Kidney (tissue), 14 donors: ENCODE results near the gene HOXA2. TPM values are rescaled to one million over a fixed set of nuclear protein-coding genes. Genes with fewer than 3 reads are reported as not detected.

Experiments used
- DNase-seq, 5 donors: peaks; one replicate each; pipeline ENCODE4 v3.0.0-alpha.2; 2013 to 2020
- FAIRE-seq: peaks from 2 replicates; lab custom pipeline; 2012; peaks lifted over from hg19 to GRCh38; lab: Jason Lieb, UNC
- H3K27ac ChIP-seq, 2 donors: one replicate each; pipeline ENCODE4 v1.7.0; 2013; ENCODE audit warnings: low read depth in 2 of 2, low read length in 2 of 2, inconsistent platforms in 1 of 2
- H3K27me3 ChIP-seq: one replicate; pipeline ENCODE4 v1.7.1; 2013; ENCODE audit warnings: low read length, inconsistent platforms; ENCODE audit not compliant: control insufficient read depth, insufficient read depth
- H3K36me3 ChIP-seq, 3 donors: one replicate each; pipeline versions ENCODE4 v1.7.0 to v1.7.1; 2013; ENCODE audit warnings: low read length in 3 of 3, control low read depth in 1 of 3, inconsistent platforms in 1 of 3; ENCODE audit not compliant: insufficient read depth in 3 of 3, control insufficient read depth in 2 of 3
- H3K4me1 ChIP-seq, 3 donors: one replicate each; pipeline versions ENCODE4 v1.7.0 to v1.7.1; 2013; ENCODE audit warnings: low read length in 3 of 3, inconsistent platforms in 1 of 3, low read depth in 1 of 3; ENCODE audit not compliant: control insufficient read depth in 2 of 3, insufficient read depth in 2 of 3
- H3K4me3 ChIP-seq, 3 donors: one replicate each; pipeline versions ENCODE4 v1.7.0 to v1.8.1; 2013; ENCODE audit warnings: low read length in 3 of 3, control low read depth in 1 of 3, inconsistent platforms in 1 of 3
- H3K9ac ChIP-seq, 3 donors: one replicate each; pipeline versions ENCODE4 v1.7.0 to v1.7.1; 2013; ENCODE audit warnings: low read length in 3 of 3, control low read depth in 1 of 3, inconsistent platforms in 1 of 3
- H3K9me3 ChIP-seq, 3 donors: one replicate each; pipeline versions ENCODE4 v1.7.0 to v1.7.1; 2013; ENCODE audit warnings: low read length in 3 of 3, control low read depth in 1 of 3, inconsistent platforms in 1 of 3; ENCODE audit not compliant: control insufficient read depth in 2 of 3, insufficient read depth in 1 of 3
- intact Hi-C: fragments of 100-400 bp; cut with DNase I; formaldehyde crosslinking; loops from one replicate; pipeline ENCODE4 v1.11.1; 2022
- polyA plus RNA-seq: library from polyadenylated mRNA; stranded (reverse); fragments of 350-450 nt; fragmentation: Illumina TruSeq; extraction: RNeasy Lipid Tissue Mini Kit (QIAGEN cat#74804); gene quantifications from one replicate; pipeline ENCODE4 v1.2.3, GENCODE V29; 2014; ENCODE audit warnings: low read depth, low replicate concordance; ENCODE audit not compliant: insufficient read depth
- total RNA-seq: library from RNA; stranded (reverse); fragmentation: NEBNext Ultra II Directional; extraction: Animal tissue kit (Norgen Biotek cat#: 25700); gene quantifications from one replicate; pipeline ENCODE4 v1.2.1, GENCODE V29; 2021
- TF ChIP-seq, protein P1 (sequence below): IDR thresholded peaks from 3 replicates; pipeline ENCODE4 v1.5.1; 2012; ENCODE audit warnings: mild to moderate bottlenecking, moderate library complexity, borderline replicate concordance; ENCODE audit not compliant: insufficient read depth; ENCODE audit errors: extremely low read depth
- donor health status: control.
- donor health status: control.
- donor health status: control.
- donor health status: control.
- donor health status: control.
- donor health status: DM: yes; HTN: yes; CAD: no.
- donor health status: Normal renal cell carcinoma (clear cell type).

The HOXA2 gene
- total and polyA plus RNA-seq, 2 donors from 2014 or later, result 1.3 to 2.9 TPM

DNA sequence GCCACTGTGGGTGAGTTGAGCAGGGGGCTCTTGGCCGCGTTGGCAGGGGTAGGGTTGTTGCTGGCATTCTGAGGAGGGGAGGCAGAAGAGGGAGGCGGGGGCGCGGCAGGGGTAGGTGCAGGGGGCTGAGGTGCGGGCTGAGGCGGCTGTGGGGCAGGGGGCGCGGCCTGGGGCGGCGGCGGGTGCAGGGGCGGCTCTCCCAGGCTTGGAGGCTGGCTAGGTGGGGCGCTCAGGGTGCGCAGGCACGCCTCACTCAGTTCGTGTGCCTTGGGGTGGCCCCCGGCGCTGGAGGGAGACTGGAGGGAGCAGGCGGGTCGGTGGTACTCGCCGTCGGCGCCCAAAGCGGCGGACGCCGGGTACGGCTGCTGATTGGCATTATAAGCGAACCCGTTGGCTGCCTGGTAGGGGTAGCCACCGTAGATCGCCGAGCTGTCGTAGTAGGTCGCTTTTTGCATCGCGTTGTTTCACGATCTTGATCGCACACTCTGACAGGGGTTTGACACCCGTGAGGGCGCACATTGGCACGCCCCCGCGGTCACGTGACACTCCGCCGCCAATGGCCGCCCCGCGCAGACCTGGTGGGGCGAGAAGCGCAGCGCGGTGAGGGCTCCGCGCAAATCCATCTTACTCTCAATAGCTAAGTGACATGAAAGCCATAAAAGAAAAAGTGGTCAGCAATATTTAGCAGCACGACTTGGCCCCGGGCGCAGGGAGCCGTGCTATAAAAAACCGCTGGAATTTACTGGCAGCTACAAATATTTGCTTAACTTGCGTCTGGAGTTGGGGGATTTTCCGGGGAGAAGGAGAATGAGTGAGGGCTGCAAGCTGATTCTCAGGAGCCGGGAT lies 7.9 kb upstream of the HOXA2 start:
- TF ChIP-seq, protein P1, sequence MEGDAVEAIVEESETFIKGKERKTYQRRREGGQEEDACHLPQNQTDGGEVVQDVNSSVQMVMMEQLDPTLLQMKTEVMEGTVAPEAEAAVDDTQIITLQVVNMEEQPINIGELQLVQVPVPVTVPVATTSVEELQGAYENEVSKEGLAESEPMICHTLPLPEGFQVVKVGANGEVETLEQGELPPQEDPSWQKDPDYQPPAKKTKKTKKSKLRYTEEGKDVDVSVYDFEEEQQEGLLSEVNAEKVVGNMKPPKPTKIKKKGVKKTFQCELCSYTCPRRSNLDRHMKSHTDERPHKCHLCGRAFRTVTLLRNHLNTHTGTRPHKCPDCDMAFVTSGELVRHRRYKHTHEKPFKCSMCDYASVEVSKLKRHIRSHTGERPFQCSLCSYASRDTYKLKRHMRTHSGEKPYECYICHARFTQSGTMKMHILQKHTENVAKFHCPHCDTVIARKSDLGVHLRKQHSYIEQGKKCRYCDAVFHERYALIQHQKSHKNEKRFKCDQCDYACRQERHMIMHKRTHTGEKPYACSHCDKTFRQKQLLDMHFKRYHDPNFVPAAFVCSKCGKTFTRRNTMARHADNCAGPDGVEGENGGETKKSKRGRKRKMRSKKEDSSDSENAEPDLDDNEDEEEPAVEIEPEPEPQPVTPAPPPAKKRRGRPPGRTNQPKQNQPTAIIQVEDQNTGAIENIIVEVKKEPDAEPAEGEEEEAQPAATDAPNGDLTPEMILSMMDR, result no peak
- Histone ChIP-seq H3K27ac (peak overlapping the region; percentile 85 to 97), H3K4me1 (peaks cover 16 to 20% (median 18%) of the 10 kb centered on the region in 3 donors), H3K9ac (peak overlapping the region in 2 of 3 donors; percentile 92 to 94), H3K27me3 (no peaks in the 10 kb centered on the region), H3K9me3 (no peaks in the 10 kb centered on the region), H3K36me3 (peaks cover 0 to 5% (median 4%) of the 10 kb centered on the region in 3 donors), H3K4me3 (peak overlapping the region in 2 of 3 donors; percentile 9 to 69)
- no peak for FAIRE-seq
- intact Hi-C loops, result no loop called here
- peak; percentile 91 to 95 (median 94) for DNase-seq

DNA sequence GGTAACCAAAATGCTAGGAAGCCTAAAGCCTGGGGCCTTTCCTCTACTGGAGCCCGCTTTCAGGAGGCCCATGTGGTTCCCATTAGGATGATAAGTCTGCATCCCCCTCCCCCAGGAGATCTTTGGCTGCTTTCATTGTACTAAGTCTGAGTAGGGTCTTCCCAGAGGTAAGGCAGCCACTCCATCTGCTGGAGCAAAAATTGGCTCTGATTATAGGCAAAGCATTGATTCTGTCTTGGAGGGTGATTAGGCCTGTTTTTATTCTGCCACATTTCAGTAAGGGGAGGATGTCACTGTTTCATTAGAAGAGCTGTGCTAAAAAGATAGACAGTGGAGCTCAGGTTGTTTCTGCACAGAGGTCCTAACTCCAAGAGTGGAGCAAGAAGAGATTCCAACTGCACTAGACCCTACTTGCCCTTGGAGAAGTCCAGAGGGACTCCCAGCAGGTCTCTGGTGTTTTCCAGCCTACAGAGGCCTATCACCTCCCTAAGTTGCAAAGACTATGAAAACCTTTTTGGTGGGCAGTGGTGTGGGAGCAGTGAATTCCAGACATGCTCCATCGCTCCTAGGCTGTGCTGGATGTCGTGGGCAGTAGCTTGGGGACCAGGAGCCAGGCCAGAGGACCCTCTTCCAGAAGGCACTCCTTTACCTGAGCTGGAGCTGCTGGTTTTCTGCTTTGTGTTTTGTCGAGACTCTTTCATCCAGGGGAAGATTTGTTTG lies 7.1 kb upstream of the HOXA2 start:
- Histone ChIP-seq H3K4me1 (peaks cover 19 to 22% (median 19%) of the 10 kb centered on the region in 3 donors), H3K36me3 (peaks cover 0 to 5% (median 4%) of the 10 kb centered on the region in 3 donors), H3K9me3 (no peaks in the 10 kb centered on the region), H3K27ac (peak overlapping the region; percentile 87 to 97), H3K27me3 (no peaks in the 10 kb centered on the region), H3K4me3 (peak overlapping the region in 1 of 3 donors; percentile 43), H3K9ac (peak overlapping the region in 2 of 3 donors; percentile 22 to 59)
- intact Hi-C loops, result no loop called here
- TF ChIP-seq, protein P1, result no peak
- peak in 2 of 5 donors; percentile 61 to 66 for DNase-seq
- FAIRE-seq, result no peak

DNA sequence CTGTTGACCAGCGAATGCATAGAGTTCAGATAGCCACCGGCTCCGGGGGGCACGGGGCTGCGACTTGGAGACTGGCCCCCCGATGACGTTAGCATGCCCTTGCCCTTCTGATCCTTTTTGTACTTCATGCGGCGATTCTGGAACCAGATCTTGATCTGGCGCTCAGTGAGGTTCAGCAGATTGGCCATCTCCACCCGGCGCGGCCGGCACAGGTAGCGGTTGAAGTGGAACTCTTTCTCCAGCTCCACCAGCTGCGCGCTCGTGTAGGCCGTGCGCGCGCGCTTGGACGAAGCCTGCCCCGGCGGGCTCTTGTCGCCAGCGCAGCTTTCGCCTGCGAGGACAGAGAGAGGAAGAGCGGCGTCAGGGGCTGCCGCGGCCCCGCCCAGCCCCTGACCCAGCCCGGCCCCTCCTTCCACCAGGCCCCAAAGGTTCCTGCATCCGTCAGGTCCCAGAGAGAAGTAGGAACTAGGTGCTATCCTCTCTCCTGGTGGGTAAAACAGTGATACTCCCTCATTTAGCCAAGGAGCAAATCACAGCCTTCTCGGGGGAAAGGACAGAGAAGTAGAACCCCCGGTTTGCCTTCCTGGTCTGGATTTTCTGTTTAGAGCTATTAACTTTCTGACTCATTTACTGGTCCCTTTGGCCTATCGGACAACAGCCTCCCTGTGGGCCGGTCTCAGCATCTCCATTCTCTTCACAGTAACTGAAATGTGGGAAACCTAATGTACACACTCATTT lies 6.1 kb upstream of the HOXA2 start:
- Histone ChIP-seq H3K4me1 (peaks cover 19 to 22% (median 19%) of the 10 kb centered on the region in 3 donors), H3K27ac (peak overlapping the region; percentile 75 to 87), H3K4me3 (peak overlapping the region in 2 of 3 donors; percentile 12 to 43), H3K9me3 (no peaks in the 10 kb centered on the region), H3K36me3 (peaks cover 0 to 5% (median 4%) of the 10 kb centered on the region in 3 donors), H3K27me3 (no peaks in the 10 kb centered on the region), H3K9ac (peak overlapping the region in 2 of 3 donors; percentile 32 to 59)
- DNase-seq (peak in 4 of 5 donors; percentile 79 to 93 (median 90)), FAIRE-seq (no peak)
- TF ChIP-seq, protein P1, result no peak
- intact Hi-C loops, result no loop called here
